Mesendoderm (in vitro differentiated cells): Measurements from ENCODE around the gene GDPD4.

Source experiments
- DNase-seq: peaks from one replicate; pipeline ENCODE4 v3.0.0; 2013
- H2AK5ac ChIP-seq: 2 replicates; pipeline ENCODE4 v1.6.1; 2013; ENCODE audit warnings: low read length, inconsistent platforms
- H2BK120ac ChIP-seq: 2 replicates; pipeline ENCODE4 v1.6.1; 2013; ENCODE audit warnings: low read depth, mild to moderate bottlenecking, low read length, moderate library complexity, mixed read lengths
- H2BK15ac ChIP-seq: replicated peaks from 2 replicates; pipeline ENCODE4 v1.6.1; 2013; ENCODE audit warnings: low read depth, mild to moderate bottlenecking, moderate library complexity
- H2BK5ac ChIP-seq: 2 replicates; pipeline ENCODE4 v1.6.1; 2013; ENCODE audit warnings: low read length, inconsistent platforms
- H3K18ac ChIP-seq: 2 replicates; pipeline ENCODE4 v1.6.1; 2013; ENCODE audit warnings: mild to moderate bottlenecking, low read length, mixed read lengths
- H3K23ac ChIP-seq: one replicate; pipeline ENCODE4 v1.6.1; 2013; ENCODE audit warnings: low read length
- H3K27ac ChIP-seq: 2 replicates; pipeline ENCODE4 v1.5.1; 2013; ENCODE audit warnings: low read depth, mild to moderate bottlenecking, inconsistent platforms, low read length, moderate library complexity
- H3K27me3 ChIP-seq: 2 replicates; pipeline ENCODE4 v1.6.1; 2013; ENCODE audit warnings: low read length, control low read depth, mild to moderate bottlenecking, inconsistent platforms; ENCODE audit not compliant: insufficient read depth, poor library complexity
- H3K36me3 ChIP-seq: 2 replicates; pipeline ENCODE4 v1.6.1; 2013; ENCODE audit warnings: low read length, inconsistent platforms; ENCODE audit not compliant: control insufficient read depth, insufficient read depth
- H3K4ac ChIP-seq: one replicate; pipeline ENCODE4 v1.6.1; 2013; ENCODE audit warnings: low read depth, mild to moderate bottlenecking, low read length, moderate library complexity
- H3K4me1 ChIP-seq: 2 replicates; pipeline ENCODE4 v1.6.1; 2013; ENCODE audit warnings: low read depth, low read length, inconsistent platforms; ENCODE audit not compliant: control insufficient read depth
- H3K4me2 ChIP-seq: 2 replicates; pipeline ENCODE4 v1.6.1; 2013; ENCODE audit warnings: low read length
- H3K4me3 ChIP-seq: 2 replicates; pipeline ENCODE4 v1.5.1; 2013; ENCODE audit warnings: mild to moderate bottlenecking, low read length
- H3K56ac ChIP-seq: one replicate; pipeline ENCODE4 v1.6.1; 2013; ENCODE audit warnings: low read length
- H3K79me1 ChIP-seq: 2 replicates; pipeline ENCODE4 v1.6.1; 2013; ENCODE audit warnings: low read length, inconsistent platforms
- H3K79me2 ChIP-seq: 2 replicates; pipeline ENCODE4 v1.6.1; 2013; ENCODE audit warnings: mild to moderate bottlenecking, low read length; ENCODE audit not compliant: control insufficient read depth, insufficient read depth
- H3K9ac ChIP-seq: 2 replicates; pipeline ENCODE4 v1.6.1; 2013; ENCODE audit warnings: low read length, inconsistent platforms
- H4K5ac ChIP-seq: one replicate; pipeline ENCODE4 v1.6.1; 2013; ENCODE audit warnings: low read length
- H4K8ac ChIP-seq: one replicate; pipeline ENCODE4 v1.6.1; 2013; ENCODE audit warnings: low read depth, mild to moderate bottlenecking, control low read depth, low read length, moderate library complexity
- WGBS: extraction: QIAGEN DNeasy Blood & Tissue Kit; methylation state at CpG from one replicate; pipeline ENCODE4 v1.1.7; 2013; ENCODE audit warnings: low lambda C conversion rate, missing lambda C conversion rate; ENCODE audit not compliant: insufficient coverage; ENCODE audit errors: extremely low coverage; 5-methylcytosine and 5-hydroxymethylcytosine counted together

Gene GDPD4

GRCh38 chr11:77206264-77207018 lies 95.0 kb downstream of the GDPD4 start:
- H3K4ac ChIP-seq, result no peak overlapping the region
- H3K56ac ChIP-seq, result no peak overlapping the region
- H3K79me2 ChIP-seq, result no peaks in the 10 kb centered on the region
- H2BK120ac ChIP-seq, result no peak overlapping the region
- H3K4me2 ChIP-seq, result no peak overlapping the region
- H4K8ac ChIP-seq, result no peak overlapping the region
- no peak overlapping the region for H2AK5ac ChIP-seq
- H3K4me3 ChIP-seq, result no peak overlapping the region
- no peak overlapping the region for H3K23ac ChIP-seq
- no peaks in the 10 kb centered on the region for H3K36me3 ChIP-seq
- no peak for DNase-seq
- H3K27me3 ChIP-seq, result no peaks in the 10 kb centered on the region
- H3K4me1 ChIP-seq, result no peaks in the 10 kb centered on the region
- no peak overlapping the region for H2BK5ac ChIP-seq
- no peaks in the 10 kb centered on the region for H3K79me1 ChIP-seq
- H3K27ac ChIP-seq, result no peak overlapping the region
- no peak overlapping the region for H4K5ac ChIP-seq
- WGBS, result no CpG with 5 or more reads among the region's 13 CpGs
- H3K9ac ChIP-seq, result no peak overlapping the region
- no peak overlapping the region for H2BK15ac ChIP-seq
- H3K18ac ChIP-seq, result no peak overlapping the region

- Histone ChIP-seq H3K27ac (no peak overlapping the region), H3K56ac (no peak overlapping the region), H3K4me1 (no peaks in the 10 kb centered on the region), H3K79me1 (no peaks in the 10 kb centered on the region), H2BK5ac (no peak overlapping the region), H3K23ac (no peak overlapping the region), H2BK15ac (no peak overlapping the region), H3K4me3 (no peak overlapping the region), H3K36me3 (no peaks in the 10 kb centered on the region), H3K18ac (no peak overlapping the region), H2AK5ac (no peak overlapping the region), H4K8ac (no peak overlapping the region), H3K79me2 (no peaks in the 10 kb centered on the region), H3K9ac (no peak overlapping the region), H4K5ac (no peak overlapping the region), H3K4ac (no peak overlapping the region), H3K4me2 (no peak overlapping the region), H2BK120ac (no peak overlapping the region), H3K27me3 (no peaks in the 10 kb centered on the region)
- no peak for DNase-seq
- WGBS, result no CpG with 5 or more reads among the region's 30 CpGs
These were observed 95.8 kb downstream of the GDPD4 start for GRCh38 chr11:77205467-77206263.

GRCh38 chr11:77204754-77205466 lies 96.6 kb downstream of the GDPD4 start:
- Histone ChIP-seq H3K18ac (no peak overlapping the region), H2BK120ac (no peak overlapping the region), H3K4me3 (no peak overlapping the region), H3K4me2 (no peak overlapping the region), H2AK5ac (no peak overlapping the region), H4K8ac (no peak overlapping the region), H2BK15ac (no peak overlapping the region), H3K27ac (no peak overlapping the region), H3K79me2 (no peaks in the 10 kb centered on the region), H2BK5ac (no peak overlapping the region), H3K79me1 (no peaks in the 10 kb centered on the region), H3K56ac (no peak overlapping the region), H3K9ac (no peak overlapping the region), H3K4me1 (no peaks in the 10 kb centered on the region), H4K5ac (no peak overlapping the region), H3K36me3 (no peaks in the 10 kb centered on the region), H3K23ac (no peak overlapping the region), H3K27me3 (no peaks in the 10 kb centered on the region), H3K4ac (no peak overlapping the region)
- DNase-seq, result no peak
- no CpG with 5 or more reads among the region's 12 CpGs for WGBS

- Histone ChIP-seq H3K36me3 (no peaks in the 10 kb centered on the region), H3K4me1 (no peaks in the 10 kb centered on the region), H3K79me2 (no peaks in the 10 kb centered on the region), H3K4me3 (no peak overlapping the region), H3K56ac (no peak overlapping the region), H3K27me3 (no peaks in the 10 kb centered on the region), H3K23ac (no peak overlapping the region), H3K18ac (no peak overlapping the region), H3K27ac (no peak overlapping the region), H2BK120ac (no peak overlapping the region), H4K8ac (no peak overlapping the region), H2BK5ac (no peak overlapping the region), H3K79me1 (no peaks in the 10 kb centered on the region), H2BK15ac (no peak overlapping the region), H4K5ac (no peak overlapping the region), H3K9ac (no peak overlapping the region), H3K4me2 (no peak overlapping the region), H2AK5ac (no peak overlapping the region), H3K4ac (no peak overlapping the region)
- no peak for DNase-seq
- no CpG with 5 or more reads among the region's 20 CpGs for WGBS
These were observed 97.4 kb downstream of the GDPD4 start for GRCh38 chr11:77203901-77204753.
